RKO (cell line): ENCODE measurements around the gene PLD3.
"Not testable (repeated sequence)": the region's sequence is repeated elsewhere in the genome, so short reads cannot be mapped to it uniquely, and the experiment has no call there.

Experiments used
- DNase-seq: peaks from one replicate; pipeline ENCODE4 v3.0.0-alpha.2; 2016; ENCODE audit warnings: low spot score

PLD3 gene

DNA sequence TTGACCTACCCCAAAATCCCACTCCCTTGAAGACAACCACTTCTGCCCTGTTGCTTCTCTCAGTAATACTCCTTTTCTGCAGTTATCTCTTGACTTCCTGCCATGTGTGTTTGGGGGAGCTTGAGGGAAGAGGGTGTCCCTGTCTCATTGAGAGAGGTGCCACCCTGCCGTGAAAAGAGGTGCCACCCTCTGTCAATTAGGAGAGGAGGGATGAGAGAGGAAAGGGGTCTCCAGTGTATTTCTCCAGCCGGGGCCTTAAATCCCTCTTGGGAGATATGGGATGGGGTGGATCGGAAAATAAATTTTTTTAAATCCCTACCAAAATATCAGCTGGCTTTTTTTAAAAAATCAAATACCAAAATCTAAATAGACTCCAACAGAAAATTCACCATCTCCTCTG lies 16.5 kb downstream of the PLD3 start:
- no peak for DNase-seq

- DNase-seq = no peak
Measured at GRCh38 chr19:40365613-40366401, 17.3 kb downstream of the PLD3 start.

GRCh38 chr19:40366697-40367561 lies 18.4 kb downstream of the PLD3 start:
- DNase-seq = no peak

- DNase-seq = no peak
Measured at GRCh38 chr19:40367577-40368434, 19.3 kb downstream of the PLD3 start.

GRCh38 chr19:40369797-40370196 lies 21.3 kb downstream of the PLD3 start:
- no peak for DNase-seq

- DNase-seq = not testable (repeated sequence)
Measured at GRCh38 chr19:40370253-40370652, 21.8 kb downstream of the PLD3 start.

GRCh38 chr19:40370997-40371801 lies 22.7 kb downstream of the PLD3 start:
- DNase-seq = no peak

DNA sequence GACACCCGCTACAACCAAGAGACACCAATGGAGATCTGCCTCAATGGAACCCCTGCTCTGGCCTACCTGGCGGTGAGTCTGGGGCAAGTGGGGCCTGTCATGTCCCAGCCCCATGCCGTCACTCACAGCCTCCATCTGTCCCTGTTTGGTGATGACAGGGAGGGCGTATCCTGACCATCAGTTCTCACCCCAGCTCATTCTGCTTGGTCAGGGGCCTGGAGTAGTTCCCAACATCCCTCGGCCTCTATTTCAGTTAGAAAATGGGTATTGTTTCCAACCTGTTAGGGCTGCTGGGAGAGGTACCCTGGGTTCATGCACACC lies 23.3 kb downstream of the PLD3 start:
- DNase-seq = no peak

GRCh38 chr19:40374084-40374483 lies 25.6 kb downstream of the PLD3 start:
- DNase-seq = no peak

DNA sequence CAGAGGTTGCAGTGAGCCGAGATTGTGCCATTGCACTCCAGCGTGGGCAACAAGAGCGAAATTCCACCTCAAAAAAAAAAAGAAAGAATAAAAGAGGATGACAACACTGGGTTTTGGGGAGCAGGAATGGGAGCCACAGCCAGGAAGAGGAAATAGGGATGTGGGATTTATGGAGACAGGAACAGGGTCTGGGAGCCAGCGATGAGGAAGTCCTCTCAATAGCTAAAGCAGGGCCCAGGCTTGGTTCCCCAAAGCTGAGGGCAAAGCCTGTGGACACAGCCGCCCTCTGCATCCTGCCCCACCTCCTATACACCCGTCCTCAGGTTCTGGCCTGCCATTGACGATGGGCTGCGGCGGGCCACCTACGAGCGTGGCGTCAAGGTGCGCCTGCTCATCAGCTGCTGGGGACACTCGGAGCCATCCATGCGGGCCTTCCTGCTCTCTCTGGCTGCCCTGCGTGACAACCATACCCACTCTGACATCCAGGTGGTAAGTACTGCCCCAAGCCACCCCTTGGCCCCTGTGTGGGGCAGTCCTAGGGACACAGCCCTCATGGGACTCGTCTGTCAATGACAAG lies 27.9 kb downstream of the PLD3 start:
- DNase-seq = no peak

- no peak for DNase-seq
Measured at GRCh38 chr19:40377876-40378385, 29.4 kb downstream of the PLD3 start.

GRCh38 chr19:40378509-40378908 lies 30.0 kb downstream of the PLD3 start:
- no peak for DNase-seq

DNA sequence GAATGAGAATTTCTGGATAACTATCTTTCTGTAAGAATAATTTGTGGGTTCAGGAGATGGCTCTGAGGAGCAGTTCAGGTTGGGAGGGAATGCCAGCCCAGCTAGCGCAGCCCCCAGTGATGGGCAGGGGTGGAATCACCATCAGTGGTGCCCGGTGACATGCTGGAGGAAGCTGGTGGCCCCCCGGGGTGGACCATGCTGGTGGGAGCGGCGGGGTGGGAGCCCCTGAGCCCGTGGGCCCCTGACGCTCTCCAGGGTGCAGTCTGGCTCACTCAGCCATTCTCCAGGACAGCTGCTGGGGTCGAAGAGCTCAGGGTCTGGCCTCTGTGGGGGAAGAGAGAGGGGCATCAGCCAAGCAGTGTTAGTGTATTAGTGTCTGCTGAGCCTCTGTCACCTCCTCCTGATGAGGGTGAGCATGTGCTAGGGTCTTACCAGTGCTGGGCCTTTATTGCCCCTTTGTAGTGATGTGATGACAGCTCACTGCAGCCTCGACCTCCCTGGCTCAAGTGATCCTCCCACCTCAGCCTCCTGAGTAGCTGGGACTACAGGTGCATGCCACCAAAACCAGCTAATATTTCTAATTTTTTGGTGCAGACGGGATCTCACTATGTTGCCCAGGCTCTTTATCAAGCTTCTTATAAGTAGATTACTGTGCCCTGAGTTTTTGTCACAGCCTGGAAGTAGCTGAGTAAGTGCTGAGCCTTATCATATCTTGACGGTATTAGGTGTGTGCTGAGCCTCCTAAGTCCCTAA lies 31.1 kb downstream of the PLD3 start:
- no peak for DNase-seq

DNA sequence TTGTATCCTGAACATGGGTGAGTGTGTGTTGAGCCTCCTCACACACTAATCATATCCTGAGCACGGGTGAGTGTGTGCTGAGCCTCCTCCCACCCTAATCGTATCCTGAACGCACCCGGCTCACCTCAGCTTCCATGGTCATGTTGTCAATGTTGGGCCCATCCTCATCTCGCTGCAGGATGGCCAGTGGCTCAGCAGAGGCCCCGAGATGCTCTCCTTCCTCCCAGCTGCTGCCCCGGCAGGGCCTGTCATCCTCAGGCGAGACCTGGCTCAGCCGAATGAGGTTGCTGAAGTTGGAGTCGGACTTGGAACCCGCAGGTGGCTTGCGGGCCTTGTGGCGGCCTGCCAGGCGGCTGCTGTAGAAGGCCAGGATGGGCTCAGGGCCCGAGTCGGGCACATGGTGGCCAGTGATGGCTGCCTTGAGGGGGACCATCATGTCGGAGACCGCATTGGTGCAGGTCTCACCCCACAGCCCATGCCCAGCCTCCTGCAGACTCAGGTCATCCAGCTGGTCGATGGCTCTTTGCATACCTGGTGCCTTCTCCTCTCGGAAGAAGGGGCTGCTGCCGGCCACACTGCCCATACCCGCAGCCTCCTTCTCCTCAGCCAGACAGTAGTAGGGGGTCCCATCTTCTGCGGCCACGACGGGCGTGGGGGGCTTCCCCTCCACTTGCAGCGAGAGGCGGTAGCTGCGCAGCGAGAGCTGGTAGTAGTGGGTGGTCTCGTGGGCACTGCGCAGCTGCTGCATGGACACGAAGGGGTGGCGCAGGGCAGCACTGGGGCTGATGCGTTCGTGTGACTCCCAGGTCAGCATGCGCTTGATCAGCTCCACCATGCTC lies 31.9 kb downstream of the PLD3 start:
- no peak for DNase-seq

DNA sequence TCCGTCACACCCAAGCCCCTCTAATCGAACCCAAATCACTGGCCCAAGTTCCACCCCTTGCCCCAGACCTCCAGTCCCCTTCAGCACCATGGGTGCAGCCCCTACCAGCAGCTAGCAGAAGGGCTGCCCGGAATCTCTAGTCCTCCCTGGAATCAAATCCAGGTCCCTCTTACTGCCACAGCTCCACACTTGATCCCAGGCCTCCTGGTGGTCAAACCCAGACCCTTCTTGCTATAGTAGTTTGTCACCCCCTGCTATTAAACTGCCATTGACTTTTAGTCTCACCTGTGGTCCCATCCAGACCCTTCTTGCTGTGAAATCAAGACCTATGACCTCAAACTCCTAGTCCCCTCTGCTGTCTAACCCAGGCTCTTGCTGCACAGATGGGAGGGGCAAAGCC lies 32.8 kb downstream of the PLD3 start:
- no peak for DNase-seq

GRCh38 chr19:40383668-40384248 lies 35.3 kb downstream of the PLD3 start:
- DNase-seq = no peak

GRCh38 chr19:40387155-40387554 lies 38.7 kb downstream of the PLD3 start:
- DNase-seq = no peak

DNA sequence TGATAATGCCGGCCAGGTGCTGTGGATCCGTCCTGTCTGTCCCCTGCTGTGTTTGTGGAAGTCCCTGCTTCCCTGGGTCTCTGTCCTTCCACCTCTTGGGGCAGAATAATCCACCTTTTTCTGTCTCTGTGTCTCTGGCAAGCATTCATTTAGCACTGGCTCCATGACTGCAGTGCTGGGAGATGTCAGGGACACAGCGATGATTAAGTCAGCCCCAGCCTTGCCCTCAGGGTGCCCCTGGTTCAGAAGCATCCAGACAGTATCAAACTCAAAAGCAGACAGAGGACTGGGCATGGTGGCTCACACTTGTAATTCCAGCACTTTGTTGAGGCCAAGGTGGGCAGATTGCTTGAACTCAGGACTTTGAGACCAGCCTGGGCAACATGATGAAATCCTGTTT lies 40.0 kb downstream of the PLD3 start:
- no peak for DNase-seq
